ENCODE results near the gene GRB7.

GRCh38 chr17:39695089-39695474 lies 42.7 kb upstream of the GRB7 start:
- no peak for TF ChIP-seq TAF1 (IDR thresholded peaks at IDR 0.05; ENCODE audit: low read depth, low read length)
- TF ChIP-seq POLR2AphosphoS5 (IDR thresholded peaks at IDR 0.05; ENCODE audit: low read depth, low read length): no peak
- no peak for TF ChIP-seq POLR2A (IDR thresholded peaks at IDR 0.05; ENCODE audit: low read depth, low read length)
- no peak for TF ChIP-seq POU2F2 (IDR thresholded peaks at IDR 0.05; ENCODE audit: low read depth, low read length)
- TF ChIP-seq PAX5 (IDR thresholded peaks at IDR 0.05; ENCODE audit: insufficient read depth, low read length, severe bottlenecking): no peak
- no peak for TF ChIP-seq SPI1 (IDR thresholded peaks at IDR 0.05; ENCODE audit: low read depth, low read length)

Measured in GM12891 (cell line).